K562 (cell line): ENCODE measurements around the gene GRIK3. TPM values are rescaled to one million over a fixed set of nuclear protein-coding genes. Genes with fewer than 3 reads are reported as not detected.
A peak's percentile ranks its signal among the peaks of the same experiment; 100 is the strongest.

Experiments
- ATAC-seq: fragments of 200-7000 bp; cut with Tn5 transposase; 3 replicates; pipeline ENCODE4 v1.9.1; 2020; ENCODE audit warnings: moderate library complexity
- BruUV-seq: library from RNA; stranded (reverse); fragments of 400-500 nt; replicated peaks from 2 replicates; lab custom pipeline; 2021; lab: Mats Ljungman, UMichigan
- CTCF ChIA-PET: fragments of 300-600 bp; formaldehyde crosslinking; extraction: SDS; loops from one replicate; lab custom pipeline; 2021; ENCODE audit warnings: low intra/inter-chr PET ratio; lab: Yijun Ruan, JAX
- POLR2A ChIA-PET: fragments of 300-600, 350-650 bp; sonication (Branson Sonifier 250); formaldehyde crosslinking; extraction: SDS; loops from one replicate; lab custom pipeline; 2021; ENCODE audit warnings: antibody characterized with exemption, inconsistent platforms; lab: Yijun Ruan, JAX
- DNase-seq, 4 experiments: peaks; one replicate each; pipeline versions ENCODE4 v3.0.0 to v3.0.0-alpha.2; 2011 to 2018; ENCODE audit warnings: low spot score in 3 of 4, mixed read lengths in 3 of 4; ENCODE audit errors: extremely low read depth in 1 of 4
- FAIRE-seq: peaks from 2 replicates; lab custom pipeline; 2011; peaks lifted over from hg19 to GRCh38; lab: Jason Lieb, UNC
- H2AFZ ChIP-seq: 2 replicates; pipeline ENCODE4 v1.6.0; 2011; ENCODE audit warnings: low read depth, low read length, control low read depth, inconsistent platforms
- H3K27ac ChIP-seq: fragments of 200-600 bp; 3 replicates; pipeline ENCODE4 v1.8.0; 2011; ENCODE audit warnings: low read depth, mild to moderate bottlenecking, control low read depth, inconsistent platforms, low read length, moderate library complexity, mixed read lengths; ENCODE audit errors: extremely low read depth
- H3K27me3 ChIP-seq, 2 experiments: fragments of 300-600 bp in 1 of 2; 2 replicates in 1 of 2; 3 replicates in 1 of 2; pipeline versions ENCODE4 v1.6.0 to v1.8.0; 2011; ENCODE audit warnings: inconsistent platforms in 2 of 2, low read length in 2 of 2, mild to moderate bottlenecking in 1 of 2, mixed read lengths in 1 of 2, moderate library complexity in 1 of 2; ENCODE audit not compliant: control insufficient read depth in 2 of 2, insufficient read depth in 2 of 2
- H3K36me3 ChIP-seq: fragments of 300-600 bp; 3 replicates; pipeline ENCODE4 v1.8.0; 2011; ENCODE audit warnings: mild to moderate bottlenecking, low read length, inconsistent platforms; ENCODE audit not compliant: control insufficient read depth, insufficient read depth
- H3K4me1 ChIP-seq, 2 experiments: fragments of 200-600 bp in 1 of 2; replicated peaks in 1 of 2; 2 replicates in 1 of 2; 3 replicates in 1 of 2; pipeline versions ENCODE4 v1.5.1 to v1.8.0; 2011; ENCODE audit warnings: inconsistent platforms in 2 of 2, low read length in 2 of 2, mild to moderate bottlenecking in 1 of 2, mixed read lengths in 1 of 2, moderate library complexity in 1 of 2; ENCODE audit not compliant: control insufficient read depth in 2 of 2, insufficient read depth in 2 of 2
- H3K4me2 ChIP-seq: 2 replicates; pipeline ENCODE4 v1.6.1; 2011; ENCODE audit warnings: low read length, control low read depth, inconsistent platforms, mixed read lengths; ENCODE audit not compliant: insufficient read depth
- H3K4me3 ChIP-seq: fragments of 200-600 bp; sonication (generic), shearing (Covaris generic); 2 replicates; pipeline ENCODE4 v1.5.1; 2016; ENCODE audit warnings: control low read depth, inconsistent platforms
- H3K79me2 ChIP-seq: fragments of 200-600 bp; 3 replicates; pipeline ENCODE4 v1.8.0; 2011; ENCODE audit warnings: low read length, inconsistent platforms; ENCODE audit not compliant: control insufficient read depth, insufficient read depth
- H3K9ac ChIP-seq, 2 experiments: 2 replicates each; pipeline versions ENCODE4 v1.6.0 to v1.6.1; 2011; ENCODE audit warnings: low read depth in 2 of 2, low read length in 2 of 2, control low read depth in 1 of 2, inconsistent platforms in 1 of 2, mild to moderate bottlenecking in 1 of 2, mixed read lengths in 1 of 2; ENCODE audit not compliant: insufficient read depth in 1 of 2
- H3K9me1 ChIP-seq: one replicate; pipeline ENCODE4 v1.6.0; 2011; ENCODE audit warnings: inconsistent platforms, mild to moderate bottlenecking, low read length, moderate library complexity; ENCODE audit not compliant: control insufficient read depth, insufficient read depth
- H3K9me3 ChIP-seq: replicated peaks from 2 replicates; pipeline ENCODE4 v1.5.1; 2011; ENCODE audit warnings: low read depth, low read length, inconsistent platforms; ENCODE audit not compliant: control insufficient read depth, insufficient read depth
- H4K20me1 ChIP-seq: replicated peaks from 2 replicates; pipeline ENCODE4 v1.6.1; 2011; ENCODE audit warnings: low read length, inconsistent platforms, mixed read lengths; ENCODE audit not compliant: control insufficient read depth, insufficient read depth
- MEF2D ChIP-seq: conservative IDR thresholded peaks from 2 replicates; pipeline ENCODE4 v1.6.1; 2016; ENCODE audit warnings: low read depth, missing genetic modification characterization, missing compliant biosample characterization
- NKRF ChIP-seq: fragments of 450-650 bp; IDR thresholded peaks from 2 replicates; pipeline ENCODE4 v1.6.1; 2016; ENCODE audit warnings: borderline replicate concordance
- NR2C1 ChIP-seq, 2 experiments: fragments of 450-650 bp; IDR thresholded peaks; 2 replicates each; pipeline ENCODE4 v1.6.1; 2017; ENCODE audit warnings: mild to moderate bottlenecking in 2 of 2, antibody characterized with exemption in 1 of 2, inconsistent platforms in 1 of 2, missing compliant biosample characterization in 1 of 2, missing genetic modification characterization in 1 of 2
- TFE3 ChIP-seq: fragments of 450-650 bp; formaldehyde crosslinking; IDR thresholded peaks from 2 replicates; pipeline ENCODE4 v1.4.0; 2020; ENCODE audit warnings: mild to moderate bottlenecking, mixed read lengths
- U2AF2 ChIP-seq: fragments of 200-400 bp; formaldehyde crosslinking; optimal IDR thresholded peaks from 2 replicates; pipeline ENCODE3; 2017; ENCODE audit warnings: low read depth, mild to moderate bottlenecking, low read length
- ZFP36 ChIP-seq: fragments of 150-350 bp; IDR thresholded peaks from 2 replicates; pipeline ENCODE4 v1.6.1; 2018; ENCODE audit warnings: low read length, low read depth; ENCODE audit not compliant: partially characterized antibody
- WGBS: fragments of 100-300 bp; shearing (Covaris generic); methylation state at CpG from one replicate; pipeline ENCODE4 v1.1.6; 2016; ENCODE audit warnings: low coverage, mixed read lengths; ENCODE audit not compliant: insufficient coverage; ENCODE audit errors: missing lambda C conversion rate; 5-methylcytosine and 5-hydroxymethylcytosine counted together
- in situ Hi-C: fragments of 300-500 bp; cut with MboI; formaldehyde crosslinking; loops from 4 replicates; pipeline ENCODE4 v1.15.0; 2018; ENCODE audit warnings: inconsistent platforms, mixed read lengths
- intact Hi-C: fragments of 100-400 bp; cut with micrococcal nuclease; formaldehyde crosslinking; loops from 2 replicates; pipeline ENCODE4 v1.14.2; 2022
- polyA plus RNA-seq, 8 experiments: library from polyadenylated mRNA; depleted of rRNA in 4 of 8; stranded (reverse) in 5 of 8; unstranded in 3 of 8; fragments of >200 nt; fragmentation: Nextera tagmentation in 2 of 8; fragmentation: Illumina TruSeq in 1 of 8; extraction: Ambion mirVana in 2 of 8; extraction: Trizol in 1 of 8; gene quantifications; 2 replicates each; pipeline versions ENCODE4 v1.2.1 to v1.2.3, GENCODE V29; 2011 to 2014; ENCODE audit warnings: inconsistent platforms in 1 of 8, missing spikeins in 1 of 8
- total RNA-seq, 7 experiments: library from RNA; depleted of rRNA in 6 of 7; stranded (reverse); fragments of >200 nt in 6 of 7; fragmentation: Illumina TruSeq in 2 of 7; extraction: Trizol in 2 of 7; gene quantifications; 2 replicates each; pipeline versions ENCODE4 v1.2.1 to v1.2.3, GENCODE V29; 2011 to 2021; ENCODE audit warnings: low replicate concordance in 1 of 7

The GRIK3 gene
- total and polyA plus RNA-seq, 9 of the 15 experiments (the other 6 are each of a cell fraction or from before 2014, with no cell fraction given) = not detected

- Histone ChIP-seq H3K36me3 (no peaks in the 10 kb centered on the region), H3K4me3 (no peak overlapping the region), H3K9ac (no peak overlapping the region), H3K9me1 (no peaks in the 10 kb centered on the region), H3K79me2 (no peaks in the 10 kb centered on the region), H3K9me3 (no peaks in the 10 kb centered on the region), H2AFZ (no peak overlapping the region), H4K20me1 (no peaks in the 10 kb centered on the region), H3K27me3 (0 out of 5 replicates have a peak, but pooled peaks cover 0 to 9% of the 10 kb centered on the region in 2 experiments), H3K27ac (no peak overlapping the region), H3K4me2 (no peak overlapping the region), H3K4me1 (no peaks in the 10 kb centered on the region)
- no peak for FAIRE-seq
- in situ Hi-C loops = no loop called here
- no peak for ATAC-seq
- peak; percentile 39 for TF ChIP-seq ZFP36
- no peak for TF ChIP-seq NR2C1 (IDR thresholded peaks at IDR 0.05)
- no peak for TF ChIP-seq NR2C1 (tag; IDR thresholded peaks at IDR 0.05)
- peak; percentile 41; the same call in 1 of the 2 replicates for TF ChIP-seq TFE3 (CRISPR knock-in tag)
- TF ChIP-seq U2AF2 = no peak
- TF ChIP-seq NKRF = no peak
- TF ChIP-seq MEF2D (tag) = no peak
- 1% methylated on average over 7 of the region's 7 CpGs for WGBS
- intact Hi-C loops = no loop called here
- POLR2A ChIA-PET = interaction anchor here (0.5 to 1.9 kb wide), 3 partner anchors 24 to 163 kb away, joined by 3 to 6 read pairs (median 3); no protein-coding TSS in a partner anchor
- no TSS peak for BruUV-seq
- CTCF ChIA-PET = no interaction called here
- DNase-seq = no peak
Observed at GRCh38 chr1:36888811-36889477, 145.4 kb downstream of the GRIK3 start.
